Heart right ventricle (tissue), 16 donors: ENCODE results near the gene ARL10. TPM values are rescaled to one million over a fixed set of nuclear protein-coding genes. Genes with fewer than 3 reads are reported as not detected.

Source experiments
- ATAC-seq, 8 donors: fragments of 200-7000 bp; cut with Tn5 transposase; one replicate each; pipeline ENCODE4 v1.9.1; 2020; ENCODE audit warnings: mild to moderate bottlenecking in 8 of 8, moderate library complexity in 8 of 8, moderate number of reproducible peaks in 1 of 8
- DNase-seq, 2 donors: peaks; one replicate each; pipeline ENCODE4 v3.0.0-alpha.2; 2020
- H3K27ac ChIP-seq, 10 donors: fragments of 200-600 bp; sonication (generic) in 2 of 10; one replicate each; pipeline versions ENCODE4 v1.5.0 to v1.8.0; 2020 to 2022; ENCODE audit warnings: mild to moderate bottlenecking in 3 of 10
- H3K27me3 ChIP-seq, 7 donors: fragments of 200-600 bp; one replicate each; pipeline ENCODE4 v1.8.0; 2021 to 2022; ENCODE audit warnings: mild to moderate bottlenecking in 2 of 7
- H3K36me3 ChIP-seq, 9 donors: fragments of 200-600 bp; sonication (generic) in 1 of 9; one replicate each; pipeline versions ENCODE4 v1.5.0 to v1.8.0; 2020 to 2022; ENCODE audit warnings: mild to moderate bottlenecking in 2 of 9
- H3K4me1 ChIP-seq, 9 donors: fragments of 200-600 bp; sonication (generic) in 1 of 9; one replicate each; pipeline versions ENCODE4 v1.5.0 to v1.8.0; 2020 to 2022; ENCODE audit warnings: mild to moderate bottlenecking in 4 of 9
- H3K4me3 ChIP-seq, 10 donors: fragments of 200-600 bp; sonication (generic) in 2 of 10; one replicate each; pipeline versions ENCODE4 v1.5.0 to v1.8.0; 2020 to 2022; ENCODE audit warnings: mild to moderate bottlenecking in 7 of 10, moderate library complexity in 2 of 10
- H3K9me3 ChIP-seq, 11 donors: fragments of 200-600 bp in 10 of 11; sonication (generic) in 2 of 11; one replicate each; pipeline versions ENCODE4 v1.5.0 to v1.8.0; 2013 to 2022; ENCODE audit warnings: mild to moderate bottlenecking in 2 of 11, control low read depth in 1 of 11, moderate library complexity in 1 of 11
- CTCF ChIP-seq, 9 donors: fragments of 200-600 bp; sonication (generic) in 2 of 9; IDR thresholded peaks; one replicate each; pipeline versions ENCODE4 v1.5.0 to v1.8.0; 2021 to 2022; ENCODE audit warnings: antibody characterized with exemption in 9 of 9, mild to moderate bottlenecking in 5 of 9, moderate library complexity in 1 of 9
- WGBS, 2 donors: extraction: QIAGEN DNeasy Blood & Tissue Kit; methylation state at CpG; one replicate each; pipeline ENCODE4 v1.1.7; 2013; ENCODE audit warnings: inconsistent platforms in 1 of 2; 5-methylcytosine and 5-hydroxymethylcytosine counted together
- intact Hi-C, 10 donors: fragments of 100-400 bp; cut with DNase I; formaldehyde crosslinking; loops; one replicate each; pipeline versions ENCODE4 v1.11.1 to v1.14.2; 2022
- polyA plus RNA-seq, 2 donors: library from polyadenylated mRNA; stranded (reverse); fragments of 200-250 nt; gene quantifications; one replicate each; pipeline ENCODE4 v1.2.3, GENCODE V29; 2013
- total RNA-seq, 10 donors: library from RNA; stranded (reverse); fragmentation: NEBNext Ultra II Directional in 3 of 10; extraction: Animal tissue kit (Norgen Biotek cat#: 25700) in 3 of 10; gene quantifications; one replicate each; pipeline versions ENCODE4 v1.2.1 to v1.2.4, GENCODE V29; 2021 to 2023
- donor health status: Arrhythmogenic right ventricular cardiomyopathy.
- donor health status: ischemic (EF 13 %, LVEDD 7.1; RV severe dilation, severe dysfunction).
- donor health status: healthy with polysubstance abuse.
- donor health status: DM: no; HTN: yes; CAD: no.
- donor health status: DM: no; HTN: no; CAD: no.
- donor health status: ischemic (EF 25% LVEDD 6.9; RV normal size, moderate dysfunction).
- donor health status: ischemic (EF 25% LVEDD 5.7; RV mildly dilated, moderate dysfunction).
- donor health status: healthy.
- donor health status: DM: yes; HTN: yes; CAD: no.
- donor health status: Ischemic cardiomyopathy.
- donor health status: ischemic (EF 35%, LVEDD 5.7; RV mildly dilated, moderate dysfunction).
- donor health status: nonischemic (EF 11% LVEDD 7.7; RV severe dilation, severe dysfunction).
- donor health status: DM: yes; HTN: yes; CAD: no.
- donor health status: PGD.
- donor health status: ischemic (EF 29% LVEDD 5.4; RV normal size, mild dysfunction).
- donor health status: nonischemic (EF 23%, LVEDD 6.1; RV moderate dilation, normal function).

Gene ARL10
- total and polyA plus RNA-seq, 12 donors = 1.5 to 12.3 (median 6.7) TPM

GRCh38 chr5:176341325-176342157, 23.7 kb upstream of the ARL10 start:
- no peaks in the 10 kb centered on the region for H3K4me1 ChIP-seq
- peaks cover 0 to 55% (median 20%) of the 10 kb centered on the region in 9 donors for H3K36me3 ChIP-seq
- H3K27ac ChIP-seq = no peak overlapping the region
- H3K9me3 ChIP-seq = no peaks in the 10 kb centered on the region
- no peaks in the 10 kb centered on the region for H3K27me3 ChIP-seq
- intact Hi-C loops = no loop called here
- TF ChIP-seq CTCF (IDR thresholded peaks at IDR 0.05) = no peak
- no peak for DNase-seq
- ATAC-seq = no peak
- no peak overlapping the region for H3K4me3 ChIP-seq
- 95 to 98% methylated on average over 2 of the region's 2 CpGs for WGBS, 2 donors

- TF ChIP-seq CTCF (IDR thresholded peaks at IDR 0.05) = no peak
- Histone ChIP-seq H3K36me3 (peaks cover 0 to 55% (median 22%) of the 10 kb centered on the region in 9 donors), H3K4me3 (no peak overlapping the region), H3K27ac (no peak overlapping the region), H3K9me3 (no peaks in the 10 kb centered on the region), H3K27me3 (no peaks in the 10 kb centered on the region), H3K4me1 (no peaks in the 10 kb centered on the region)
- intact Hi-C loops = no loop called here
- 98 to 99% methylated on average over 1 of the region's 1 CpG for WGBS, 2 donors
- ATAC-seq = no peak
- no peak for DNase-seq
These were observed 23.2 kb upstream of the ARL10 start for GRCh38 chr5:176342158-176342483.

DNA sequence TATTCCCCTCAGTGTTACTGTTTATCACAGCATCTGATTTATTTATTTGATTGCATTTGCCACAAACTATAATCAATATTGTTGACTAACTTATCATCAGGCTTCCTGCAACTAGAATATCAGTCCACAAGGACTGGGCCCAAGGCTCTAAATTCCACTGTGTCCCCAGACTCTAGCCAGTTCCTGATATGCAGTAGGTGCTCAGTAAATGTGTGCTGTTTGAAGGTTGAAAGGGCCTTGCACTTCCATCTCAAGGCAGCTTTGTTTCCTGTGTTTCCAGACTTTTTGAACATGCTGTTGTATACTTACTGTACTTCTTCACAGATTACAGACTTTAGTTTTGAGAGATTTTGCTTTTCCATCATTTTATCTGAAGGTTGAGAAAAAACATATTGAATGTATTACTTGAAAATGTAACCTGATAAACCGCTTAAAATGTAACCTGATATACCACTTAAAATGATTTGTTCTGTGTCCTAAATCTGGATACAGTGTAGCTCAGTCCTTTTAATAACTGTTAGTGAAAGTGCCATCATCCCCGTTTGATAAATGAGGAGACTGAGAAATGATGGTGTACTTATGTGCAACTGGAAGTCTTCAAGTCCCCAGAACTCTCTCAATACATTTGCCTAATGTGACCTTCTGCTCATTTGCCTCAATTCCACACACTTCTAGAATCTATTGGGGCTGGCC, 22.4 kb upstream of the ARL10 start:
- no peak for TF ChIP-seq CTCF (IDR thresholded peaks at IDR 0.05)
- Histone ChIP-seq H3K27ac (no peak overlapping the region), H3K4me1 (no peaks in the 10 kb centered on the region), H3K36me3 (peaks cover 0 to 55% (median 30%) of the 10 kb centered on the region in 9 donors), H3K4me3 (no peak overlapping the region), H3K27me3 (no peaks in the 10 kb centered on the region), H3K9me3 (no peaks in the 10 kb centered on the region)
- ATAC-seq (no peak), DNase-seq (no peak)
- intact Hi-C loops = no loop called here
- 54 to 55% methylated on average over 2 of the region's 2 CpGs for WGBS, 2 donors

- no peak for TF ChIP-seq CTCF (IDR thresholded peaks at IDR 0.05)
- Histone ChIP-seq H3K36me3 (peaks cover 0 to 100% (median 78%) of the 10 kb centered on the region in 9 donors), H3K9me3 (no peaks in the 10 kb centered on the region), H3K4me1 (no peaks in the 10 kb centered on the region), H3K27me3 (no peaks in the 10 kb centered on the region), H3K27ac (no peak overlapping the region), H3K4me3 (no peak overlapping the region)
- ATAC-seq (no peak), DNase-seq (no peak)
- intact Hi-C loops = no loop called here
- WGBS, 2 donors = 95 to 98% methylated on average over 8 of the region's 8 CpGs
These were observed 14.9 kb upstream of the ARL10 start for GRCh38 chr5:176350416-176350815.
